Liver (tissue), 9 donors: Measurements from ENCODE around the gene PDE4B. TPM values are rescaled to one million over a fixed set of nuclear protein-coding genes. Genes with fewer than 3 reads are reported as not detected.

Source experiments
- DNase-seq: peaks from one replicate; pipeline ENCODE4 v3.0.0-alpha.2; 2017; ENCODE audit warnings: low spot score
- H3K27ac ChIP-seq, 2 donors: one replicate each; pipeline ENCODE4 v1.7.0; 2013; ENCODE audit warnings: inconsistent platforms in 2 of 2, low read length in 2 of 2, control low read depth in 1 of 2, low read depth in 1 of 2, mild to moderate bottlenecking in 1 of 2
- H3K27me3 ChIP-seq, 4 donors: one replicate each; pipeline versions ENCODE4 v1.6.1 to v1.7.0; 2013; ENCODE audit warnings: low read length in 3 of 4, inconsistent platforms in 1 of 4, mild to moderate bottlenecking in 1 of 4, moderate library complexity in 1 of 4; ENCODE audit not compliant: control insufficient read depth in 4 of 4, insufficient read depth in 4 of 4
- H3K36me3 ChIP-seq, 4 donors: one replicate each; pipeline versions ENCODE4 v1.6.1 to v1.7.0; 2013; ENCODE audit warnings: low read length in 3 of 4, mild to moderate bottlenecking in 3 of 4, low read depth in 1 of 4, moderate library complexity in 1 of 4; ENCODE audit not compliant: control insufficient read depth in 4 of 4, insufficient read depth in 3 of 4
- H3K4me1 ChIP-seq, 4 donors: one replicate each; pipeline versions ENCODE4 v1.6.1 to v1.7.0; 2013; ENCODE audit warnings: low read length in 3 of 4, mild to moderate bottlenecking in 3 of 4, moderate library complexity in 1 of 4; ENCODE audit not compliant: control insufficient read depth in 4 of 4, insufficient read depth in 4 of 4
- H3K4me3 ChIP-seq, 3 donors: one replicate each; pipeline versions ENCODE4 v1.6.1 to v1.7.0; 2013; ENCODE audit warnings: low read length in 3 of 3, control low read depth in 1 of 3, low read depth in 1 of 3, mild to moderate bottlenecking in 1 of 3
- H3K9ac ChIP-seq, 2 donors: one replicate each; pipeline ENCODE4 v1.7.0; 2013; ENCODE audit warnings: low read length in 2 of 2, mild to moderate bottlenecking in 2 of 2, moderate library complexity in 2 of 2, control low read depth in 1 of 2, low read depth in 1 of 2
- H3K9me3 ChIP-seq, 4 donors: one replicate each; pipeline versions ENCODE4 v1.6.1 to v1.7.0; 2013; ENCODE audit warnings: low read length in 3 of 4; ENCODE audit not compliant: control insufficient read depth in 4 of 4
- ATF3 ChIP-seq: IDR thresholded peaks from 2 replicates; pipeline ENCODE4 v1.6.1; 2016; ENCODE audit warnings: antibody characterized with exemption
- CTCF ChIP-seq: fragments of 150-350 bp; IDR thresholded peaks from 2 replicates; pipeline ENCODE4 v1.5.1; 2017; ENCODE audit warnings: improper control_type of control experiment, low read depth, low read length; ENCODE audit not compliant: missing input control
- EGR1 ChIP-seq, 2 donors: IDR thresholded peaks; 2 replicates each; pipeline ENCODE4 v1.6.1; 2016 to 2018; ENCODE audit warnings: antibody characterized with exemption in 2 of 2, low read depth in 2 of 2
- FOXA1 ChIP-seq: IDR thresholded peaks from 2 replicates; pipeline ENCODE4 v1.6.1; 2016; ENCODE audit warnings: antibody characterized with exemption
- FOXA2 ChIP-seq: IDR thresholded peaks from 2 replicates; pipeline ENCODE4 v1.6.1; 2016; ENCODE audit warnings: antibody characterized with exemption
- GABPA ChIP-seq, 2 donors: IDR thresholded peaks in 1 of 2; conservative IDR thresholded peaks in 1 of 2; 2 replicates each; pipeline ENCODE4 v1.6.1; 2016; ENCODE audit warnings: antibody characterized with exemption in 2 of 2, mild to moderate bottlenecking in 1 of 2, moderate library complexity in 1 of 2
- HNF4A ChIP-seq, 2 donors: conservative IDR thresholded peaks; 2 replicates each; pipeline ENCODE4 v1.6.1; 2016; ENCODE audit warnings: antibody characterized with exemption in 2 of 2, mild to moderate bottlenecking in 2 of 2
- HNF4G ChIP-seq: IDR thresholded peaks from 2 replicates; pipeline ENCODE4 v1.6.1; 2016; ENCODE audit warnings: antibody characterized with exemption
- JUND ChIP-seq, 2 donors: IDR thresholded peaks; 2 replicates each; pipeline ENCODE4 v1.6.1; 2016; ENCODE audit warnings: antibody characterized with exemption in 2 of 2
- MAX ChIP-seq: IDR thresholded peaks from 2 replicates; pipeline ENCODE4 v1.6.1; 2016; ENCODE audit warnings: antibody characterized with exemption
- NR2F2 ChIP-seq: IDR thresholded peaks from 2 replicates; pipeline ENCODE4 v1.6.1; 2016; ENCODE audit warnings: antibody characterized with exemption
- RAD21 ChIP-seq, 2 donors: IDR thresholded peaks; 2 replicates each; pipeline ENCODE4 v1.6.1; 2016; ENCODE audit warnings: antibody characterized with exemption in 2 of 2, mild to moderate bottlenecking in 2 of 2
- REST ChIP-seq: IDR thresholded peaks from 2 replicates; pipeline ENCODE4 v1.6.1; 2016; ENCODE audit warnings: antibody characterized with exemption, mild to moderate bottlenecking
- RXRA ChIP-seq, 2 donors: IDR thresholded peaks; 2 replicates each; pipeline ENCODE4 v1.6.1; 2017 to 2018; ENCODE audit warnings: antibody characterized with exemption in 2 of 2, mild to moderate bottlenecking in 1 of 2
- SP1 ChIP-seq: IDR thresholded peaks from 2 replicates; pipeline ENCODE4 v1.6.1; 2018; ENCODE audit warnings: antibody characterized with exemption, mild to moderate bottlenecking
- TAF1 ChIP-seq: conservative IDR thresholded peaks from 2 replicates; pipeline ENCODE4 v1.6.1; 2016; ENCODE audit warnings: antibody characterized with exemption, mild to moderate bottlenecking
- YY1 ChIP-seq: IDR thresholded peaks from 2 replicates; pipeline ENCODE4 v1.6.1; 2016; ENCODE audit warnings: antibody characterized with exemption, mild to moderate bottlenecking
- ZBTB33 ChIP-seq: IDR thresholded peaks from 2 replicates; pipeline ENCODE4 v1.6.1; 2016; ENCODE audit warnings: antibody characterized with exemption
- WGBS: extraction: QIAGEN DNeasy Blood & Tissue Kit; methylation state at CpG from one replicate; pipeline ENCODE4 v1.1.7; 2013; 5-methylcytosine and 5-hydroxymethylcytosine counted together
- polyA plus RNA-seq, 2 donors: library from polyadenylated mRNA; stranded (reverse) in 1 of 2; unstranded in 1 of 2; fragments of 200-250 nt in 1 of 2; fragments of >200 nt in 1 of 2; fragmentation: Nextera tagmentation in 1 of 2; extraction: Ambion mirVana in 1 of 2; gene quantifications; one replicate each; pipeline versions ENCODE4 v1.2.1 to v1.2.3, GENCODE V29; 2013 to 2015
- total RNA-seq, 2 donors: library from RNA; depleted of rRNA; stranded (reverse); fragments of >200 nt; gene quantifications; one replicate each; pipeline ENCODE4 v1.2.3, GENCODE V29; 2014
- donor health status: healthy.
- donor health status: healthy.
- donor health status: healthy.
- donor health status: healthy.
- donor health status: healthy.

PDE4B gene
- total and polyA plus RNA-seq, 4 donors: 1.9 to 3.9 (median 2.7) TPM

GRCh38 chr1:65832296-65832695 is 39.6 kb downstream of the PDE4B start:
- Histone ChIP-seq H3K36me3 (no peaks in the 10 kb centered on the region), H3K27ac (no peak overlapping the region), H3K4me1 (no peaks in the 10 kb centered on the region), H3K27me3 (no peaks in the 10 kb centered on the region), H3K9ac (no peak overlapping the region), H3K9me3 (no peaks in the 10 kb centered on the region), H3K4me3 (no peak overlapping the region)
- TF ChIP-seq CTCF (no peak), HNF4A (conservative IDR thresholded peaks at IDR 0.05) (no peak), TAF1 (no peak), SP1 (no peak), EGR1 (IDR thresholded peaks at IDR 0.05; ENCODE audit: low read depth in 2 of 2) (no peak), REST (no peak), FOXA2 (no peak), HNF4G (no peak), FOXA1 (no peak)
- DNase-seq: no peak
- 49% methylated on average over 3 of the region's 3 CpGs for WGBS

GRCh38 chr1:65836686-65837085 is 44.0 kb downstream of the PDE4B start:
- H3K4me3 ChIP-seq: no peak overlapping the region
- no peak for DNase-seq
- H3K9me3 ChIP-seq: no peaks in the 10 kb centered on the region
- TF ChIP-seq JUND (IDR thresholded peaks at IDR 0.05): no peak
- no peak for TF ChIP-seq CTCF
- no peak for TF ChIP-seq EGR1 (IDR thresholded peaks at IDR 0.05; ENCODE audit: low read depth in 2 of 2)
- TF ChIP-seq YY1: no peak
- no peak for TF ChIP-seq HNF4A (conservative IDR thresholded peaks at IDR 0.05)
- no peak for TF ChIP-seq SP1
- TF ChIP-seq RAD21 (IDR thresholded peaks at IDR 0.05): no peak
- TF ChIP-seq ATF3: no peak
- no peak for TF ChIP-seq ZBTB33
- no peak for TF ChIP-seq MAX
- no peak for TF ChIP-seq NR2F2
- TF ChIP-seq FOXA2: no peak
- TF ChIP-seq FOXA1: no peak
- no peak for TF ChIP-seq GABPA (IDR thresholded peaks at IDR 0.05 in 1 of 2, conservative IDR thresholded peaks at IDR 0.05 in 1 of 2)
- TF ChIP-seq TAF1: no peak
- TF ChIP-seq RXRA (IDR thresholded peaks at IDR 0.05): no peak
- no peak for TF ChIP-seq REST
- H3K27me3 ChIP-seq: no peaks in the 10 kb centered on the region
- no peak overlapping the region for H3K9ac ChIP-seq
- no peaks in the 10 kb centered on the region for H3K36me3 ChIP-seq
- H3K4me1 ChIP-seq: no peaks in the 10 kb centered on the region
- H3K27ac ChIP-seq: no peak overlapping the region
- WGBS: 73% methylated on average over 3 of the region's 3 CpGs
